AG04450 (cell line): ENCODE results near the gene NOTCH4. TPM values are rescaled to one million over a fixed set of nuclear protein-coding genes. Genes with fewer than 3 reads are reported as not detected.

Source experiments
- CTCF ChIA-PET: fragments of 300-600, 350-600 bp; formaldehyde crosslinking; extraction: SDS; loops from one replicate; lab custom pipeline; 2022; ENCODE audit warnings: antibody characterized with exemption, inconsistent platforms; lab: Charles Lee
- POLR2A ChIA-PET: fragments of 350-600 bp; formaldehyde crosslinking; extraction: SDS; loops from one replicate; lab custom pipeline; 2021; ENCODE audit warnings: antibody characterized with exemption, inconsistent platforms; lab: Yijun Ruan, JAX
- DNase-seq: peaks from one replicate; pipeline ENCODE4 v3.0.0-alpha.2; 2011; ENCODE audit warnings: low read depth, low spot score
- H3K27ac ChIP-seq: one replicate; pipeline ENCODE4 v1.5.1; 2012; ENCODE audit warnings: low read depth, low read length, control low read depth
- H3K27me3 ChIP-seq: one replicate; pipeline ENCODE4 v1.6.0; 2012; ENCODE audit warnings: low read length; ENCODE audit not compliant: control insufficient read depth, insufficient read depth
- H3K4me3 ChIP-seq: 2 replicates; pipeline ENCODE4 v1.5.1; 2011; ENCODE audit warnings: mild to moderate bottlenecking, low read depth, low read length, control low read depth
- H3K9me3 ChIP-seq: 2 replicates; pipeline ENCODE4 v1.5.1; 2012; ENCODE audit warnings: low read length; ENCODE audit not compliant: control insufficient read depth, insufficient read depth
- CTCF ChIP-seq: IDR thresholded peaks from 2 replicates; pipeline ENCODE4 v1.5.1; 2011; ENCODE audit warnings: low read depth, low read length, control low read depth, inconsistent platforms
- polyA plus RNA-seq: library from polyadenylated mRNA; depleted of rRNA; stranded (reverse); fragments of >200 nt; gene quantifications from 2 replicates; pipeline ENCODE4 v1.2.3, GENCODE V29; 2011

The NOTCH4 gene
- polyA plus RNA-seq, 1 experiment, result 0.55 TPM

GRCh38 chr6:32166411-32167061 lies 57.3 kb downstream of the NOTCH4 start:
- CTCF ChIA-PET, result no interaction called here
- no peak for TF ChIP-seq CTCF
- no peaks in the 10 kb centered on the region for H3K9me3 ChIP-seq
- POLR2A ChIA-PET, result no interaction called here
- no peak overlapping the region for H3K4me3 ChIP-seq
- H3K27me3 ChIP-seq, result no peaks in the 10 kb centered on the region
- no peak for DNase-seq
- H3K27ac ChIP-seq, result no peak overlapping the region

GRCh38 chr6:32164295-32164694 lies 59.6 kb downstream of the NOTCH4 start, which contains the start of gene EGFL8:
Gene EGFL8 (plus strand): TSS chr6:32164595. CDS start chr6:32166166, 1,571 bp downstream.
- Histone ChIP-seq H3K27ac (no peak within 1 kb of the TSS), H3K27me3 (no peaks in the 10 kb centered on the region), H3K4me3 (no peak within 1 kb of the TSS), H3K9me3 (no peaks in the 10 kb centered on the region)
- CTCF ChIA-PET, result interaction anchor here (1.5 kb wide), 1 partner anchor 31 kb away, joined by 4 read pairs; no protein-coding TSS in a partner anchor
- POLR2A ChIA-PET, result no interaction called here
- TF ChIP-seq CTCF, result no peak
- DNase-seq, result no peak

GRCh38 chr6:32163559-32164258 lies 60.2 kb downstream of the NOTCH4 start:
- DNase-seq, result no peak
- POLR2A ChIA-PET, result no interaction called here
- H3K4me3 ChIP-seq, result no peak overlapping the region
- no peaks in the 10 kb centered on the region for H3K9me3 ChIP-seq
- no peak for TF ChIP-seq CTCF
- no peaks in the 10 kb centered on the region for H3K27me3 ChIP-seq
- CTCF ChIA-PET, result interaction anchor here (1.5 kb wide), 1 partner anchor 32 kb away, joined by 4 read pairs; no protein-coding TSS in a partner anchor
- H3K27ac ChIP-seq, result no peak overlapping the region

GRCh38 chr6:32158052-32158451 lies 65.8 kb downstream of the NOTCH4 start:
- Histone ChIP-seq H3K4me3 (no peak overlapping the region), H3K9me3 (no peaks in the 10 kb centered on the region; the same call in 1 of the 2 replicates), H3K27ac (no peak overlapping the region), H3K27me3 (no peaks in the 10 kb centered on the region)
- DNase-seq, result no peak
- ChIA-PET CTCF (interaction anchor here (0.7 to 3.2 kb wide), 3 partner anchors 37 to 110 kb away, joined by 3 to 10 read pairs (median 3); no protein-coding TSS in a partner anchor), POLR2A (no interaction called here)
- no peak for TF ChIP-seq CTCF

GRCh38 chr6:32156891-32157290 lies 67.0 kb downstream of the NOTCH4 start:
- TF ChIP-seq CTCF, result no peak
- no peak overlapping the region for H3K27ac ChIP-seq
- CTCF ChIA-PET, result interaction anchor here (3.2 kb wide), 1 partner anchor 38 kb away, joined by 10 read pairs; no protein-coding TSS in a partner anchor
- no peak for DNase-seq
- POLR2A ChIA-PET, result no interaction called here
- no peaks in the 10 kb centered on the region; the same call in 1 of the 2 replicates for H3K9me3 ChIP-seq
- no peaks in the 10 kb centered on the region for H3K27me3 ChIP-seq
- no peak overlapping the region for H3K4me3 ChIP-seq
